ENCODE data around the gene PDE4B. TPM values are rescaled to one million over a fixed set of nuclear protein-coding genes. Genes with fewer than 3 reads are reported as not detected.

Gene PDE4B
- total and polyA plus RNA-seq, 9 of the 15 experiments (the other 6 are each of a cell fraction or from before 2014, with no cell fraction given) = 0.09 TPM; not detected in 8

- Histone ChIP-seq H3K27ac (ENCODE audit: extremely low read depth, low read depth, low read length) (no peak overlapping the region), H3K27me3 (ENCODE audit: control insufficient read depth in 2 of 2, insufficient read depth in 2 of 2, low read length in 2 of 2) (no peaks in the 10 kb centered on the region), H3K79me2 (ENCODE audit: control insufficient read depth, insufficient read depth, low read length) (no peaks in the 10 kb centered on the region), H3K4me2 (ENCODE audit: insufficient read depth, low read length) (no peak overlapping the region), H3K9ac (ENCODE audit: insufficient read depth in 1 of 2, low read depth in 2 of 2, low read length in 2 of 2) (no peak overlapping the region), H3K36me3 (ENCODE audit: control insufficient read depth, insufficient read depth, low read length) (no peaks in the 10 kb centered on the region), H4K20me1 (replicated peaks; ENCODE audit: control insufficient read depth, insufficient read depth, low read length) (no peaks in the 10 kb centered on the region), H3K4me3 (no peak overlapping the region), H2AFZ (ENCODE audit: low read depth, low read length) (no peak overlapping the region), H3K4me1 (replicated peaks in 1 of 2; ENCODE audit: control insufficient read depth in 2 of 2, insufficient read depth in 2 of 2, low read length in 2 of 2) (no peaks in the 10 kb centered on the region), H3K9me1 (ENCODE audit: control insufficient read depth, insufficient read depth, low read length) (no peaks in the 10 kb centered on the region), H3K9me3 (replicated peaks; ENCODE audit: control insufficient read depth, insufficient read depth, low read depth, low read length) (no peaks in the 10 kb centered on the region)
- TF ChIP-seq ZNF668 (CRISPR knock-in tag; IDR thresholded peaks at IDR 0.05) = no peak
- TF ChIP-seq, protein P1, sequence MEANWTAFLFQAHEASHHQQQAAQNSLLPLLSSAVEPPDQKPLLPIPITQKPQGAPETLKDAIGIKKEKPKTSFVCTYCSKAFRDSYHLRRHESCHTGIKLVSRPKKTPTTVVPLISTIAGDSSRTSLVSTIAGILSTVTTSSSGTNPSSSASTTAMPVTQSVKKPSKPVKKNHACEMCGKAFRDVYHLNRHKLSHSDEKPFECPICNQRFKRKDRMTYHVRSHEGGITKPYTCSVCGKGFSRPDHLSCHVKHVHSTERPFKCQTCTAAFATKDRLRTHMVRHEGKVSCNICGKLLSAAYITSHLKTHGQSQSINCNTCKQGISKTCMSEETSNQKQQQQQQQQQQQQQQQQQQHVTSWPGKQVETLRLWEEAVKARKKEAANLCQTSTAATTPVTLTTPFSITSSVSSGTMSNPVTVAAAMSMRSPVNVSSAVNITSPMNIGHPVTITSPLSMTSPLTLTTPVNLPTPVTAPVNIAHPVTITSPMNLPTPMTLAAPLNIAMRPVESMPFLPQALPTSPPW (CRISPR knock-in tag; IDR thresholded peaks at IDR 0.05) = no peak
- TF ChIP-seq, protein P2, sequence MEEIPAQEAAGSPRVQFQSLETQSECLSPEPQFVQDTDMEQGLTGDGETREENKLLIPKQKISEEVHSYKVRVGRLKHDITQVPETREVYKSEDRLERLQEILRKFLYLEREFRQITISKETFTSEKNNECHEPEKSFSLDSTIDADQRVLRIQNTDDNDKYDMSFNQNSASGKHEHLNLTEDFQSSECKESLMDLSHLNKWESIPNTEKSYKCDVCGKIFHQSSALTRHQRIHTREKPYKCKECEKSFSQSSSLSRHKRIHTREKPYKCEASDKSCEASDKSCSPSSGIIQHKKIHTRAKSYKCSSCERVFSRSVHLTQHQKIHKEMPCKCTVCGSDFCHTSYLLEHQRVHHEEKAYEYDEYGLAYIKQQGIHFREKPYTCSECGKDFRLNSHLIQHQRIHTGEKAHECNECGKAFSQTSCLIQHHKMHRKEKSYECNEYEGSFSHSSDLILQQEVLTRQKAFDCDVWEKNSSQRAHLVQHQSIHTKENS (CRISPR knock-in tag; IDR thresholded peaks at IDR 0.05) = no peak
- no peak for TF ChIP-seq NRF1 (conservative IDR thresholded peaks at IDR 0.05 in 1 of 2, IDR thresholded peaks at IDR 0.05 in 1 of 2)
- no peak for TF ChIP-seq JUN (IDR thresholded peaks at IDR 0.05; ENCODE audit: borderline replicate concordance, low read depth, low read length)
- no peak for TF ChIP-seq JUN (CRISPR knock-in tag; IDR thresholded peaks at IDR 0.05; ENCODE audit: borderline replicate concordance)
- no peak for TF ChIP-seq FOXK1 (CRISPR knock-in tag; IDR thresholded peaks at IDR 0.05; ENCODE audit: borderline replicate concordance)
- TF ChIP-seq MED1 (CRISPR knock-in tag; IDR thresholded peaks at IDR 0.05; ENCODE audit: borderline replicate concordance) = no peak
- no peak for TF ChIP-seq TCFL5 (CRISPR knock-in tag; conservative IDR thresholded peaks at IDR 0.05)
- TF ChIP-seq ZNF12 (CRISPR knock-in tag; IDR thresholded peaks at IDR 0.05) = no peak
- TF ChIP-seq BRD9 (IDR thresholded peaks at IDR 0.05; ENCODE audit: low read depth, partially characterized antibody) = no peak
- TF ChIP-seq MXD1 (CRISPR knock-in tag; IDR thresholded peaks at IDR 0.05; ENCODE audit: borderline replicate concordance, poor library complexity, severe bottlenecking) = no peak
- no peak for TF ChIP-seq SP1 (CRISPR knock-in tag; IDR thresholded peaks at IDR 0.05)
- no peak for TF ChIP-seq NR0B1 (IDR thresholded peaks at IDR 0.05; ENCODE audit: partially characterized antibody)
- no peak for TF ChIP-seq L3MBTL2 (IDR thresholded peaks at IDR 0.05)
- WGBS (ENCODE audit: insufficient coverage, low coverage, missing lambda C conversion rate) = 0% methylated on average over 4 of the region's 4 CpGs
- POLR2A ChIA-PET = no interaction called here
- intact Hi-C loops (cut with micrococcal nuclease) = no loop called here
- in situ Hi-C loops (cut with MboI) = no loop called here
- DNase-seq (ENCODE audit: extremely low read depth in 1 of 4, low spot score in 3 of 4) (no peak), ATAC-seq (no peak), FAIRE-seq (no peak)
- BruUV-seq (replicated peaks) = no TSS peak
- CTCF ChIA-PET (ENCODE audit: low intra/inter-chr PET ratio) = no interaction called here
These were observed 27.1 kb upstream of the PDE4B start for GRCh38 chr1:65765631-65766030.
